Iris pigment epithelial cell (primary cell): Measurements from ENCODE around the gene ZNF304.

Experiments
- DNase-seq: peaks from one replicate; pipeline ENCODE4 v3.0.0-alpha.2; 2011; ENCODE audit warnings: low read depth

ZNF304 gene

GRCh38 chr19:57350877-57351805 lies at the start of gene ZNF304:
Gene ZNF304 (plus strand): TSS chr19:57351271. CDS start chr19:57351665, 394 bp downstream.
- DNase-seq, result peak; percentile 97

- DNase-seq, result peak; percentile 94
Observed at GRCh38 chr19:57302020-57302465, 49.0 kb upstream of the ZNF304 start.

GRCh38 chr19:57302727-57303401 lies 48.2 kb upstream of the ZNF304 start:
- DNase-seq, result no peak

DNA sequence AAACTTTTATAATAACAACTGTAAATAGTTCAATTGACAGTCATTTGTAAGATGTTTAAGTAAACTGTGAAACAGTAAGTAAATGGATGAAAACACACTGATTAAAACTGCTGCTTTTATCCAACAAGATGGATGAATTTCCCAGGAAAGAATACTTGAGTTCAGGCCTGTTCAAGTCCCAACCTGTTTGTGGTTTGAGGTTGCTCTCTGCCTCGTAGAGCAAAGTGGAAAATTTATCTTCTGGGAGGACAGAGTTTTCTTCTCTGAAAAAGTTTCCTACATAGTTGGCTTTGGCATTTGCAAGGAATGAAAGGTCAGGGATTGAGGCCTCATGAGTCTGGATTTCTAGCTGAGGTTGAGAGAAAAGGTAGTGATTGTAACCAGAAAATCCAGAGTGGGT lies 46.0 kb upstream of the ZNF304 start:
- no peak for DNase-seq

DNA sequence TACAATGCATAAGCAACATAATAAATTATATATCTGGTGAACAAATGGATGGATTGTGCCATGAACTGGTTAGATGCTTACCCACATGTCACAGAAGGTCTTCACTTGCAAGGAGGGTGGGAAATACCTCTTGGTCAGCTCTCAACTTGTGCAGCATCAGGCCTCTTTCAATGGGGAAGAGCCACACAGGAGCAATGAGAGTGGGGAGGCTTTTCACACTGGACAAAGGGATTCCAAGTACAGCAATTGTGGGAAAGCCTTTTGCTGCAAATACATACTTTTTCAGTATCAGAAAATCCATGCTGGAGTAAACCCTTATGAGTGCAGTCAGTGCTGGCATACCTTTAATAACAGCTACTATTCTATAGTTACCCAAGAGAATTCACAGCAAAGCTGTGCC lies 42.6 kb upstream of the ZNF304 start:
- DNase-seq, result no peak

DNA sequence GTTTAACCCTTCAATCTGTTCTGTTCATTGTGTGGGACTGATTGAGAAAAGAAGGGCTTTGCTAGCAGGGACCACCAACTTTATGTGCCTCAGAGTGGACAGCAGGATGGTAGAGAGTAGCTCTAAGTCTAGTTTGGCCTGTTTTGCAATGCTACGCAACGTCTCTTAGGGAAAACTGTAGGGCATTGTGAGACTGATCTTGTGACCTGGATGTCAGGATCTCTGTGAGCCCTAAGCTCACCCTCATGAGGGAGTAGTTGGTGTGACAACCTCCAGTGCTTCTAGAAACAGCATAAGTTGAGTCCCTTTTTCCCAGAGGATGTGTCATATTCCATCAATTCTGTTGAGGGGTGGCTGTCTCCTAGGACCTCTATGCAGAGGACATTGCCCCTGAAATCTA lies 40.3 kb upstream of the ZNF304 start:
- DNase-seq, result no peak

- DNase-seq, result no peak
Observed at GRCh38 chr19:57314146-57314545, 36.9 kb upstream of the ZNF304 start.

DNA sequence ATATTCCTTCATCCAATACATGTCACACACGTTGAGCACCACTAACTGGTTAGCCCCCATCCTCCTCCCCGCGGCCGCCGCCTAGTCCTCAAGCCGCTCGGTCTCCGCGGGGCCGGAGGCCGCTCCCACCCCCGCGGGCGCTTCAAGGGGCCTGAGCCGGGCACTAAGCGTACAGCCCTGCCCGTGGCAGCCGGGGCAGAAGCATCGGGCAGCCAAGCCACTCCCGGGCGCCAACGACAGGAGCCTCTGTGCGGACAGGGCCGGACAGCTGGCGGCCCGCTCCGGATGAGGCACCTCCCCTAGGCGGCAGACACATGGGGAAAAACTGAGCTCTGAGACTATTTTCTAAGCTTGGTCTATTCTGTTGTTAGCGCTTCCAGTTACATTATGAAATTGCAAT lies 33.6 kb upstream of the ZNF304 start:
- DNase-seq, result no peak

- no peak for DNase-seq
Observed at GRCh38 chr19:57319869-57320179, 31.2 kb upstream of the ZNF304 start.

GRCh38 chr19:57320180-57321084 lies 30.6 kb upstream of the ZNF304 start, which contains the start of gene ZNF543:
Gene ZNF543 (plus strand): TSS chr19:57320472. CDS start chr19:57320854, 382 bp downstream.
- DNase-seq, result peak; percentile 98

DNA sequence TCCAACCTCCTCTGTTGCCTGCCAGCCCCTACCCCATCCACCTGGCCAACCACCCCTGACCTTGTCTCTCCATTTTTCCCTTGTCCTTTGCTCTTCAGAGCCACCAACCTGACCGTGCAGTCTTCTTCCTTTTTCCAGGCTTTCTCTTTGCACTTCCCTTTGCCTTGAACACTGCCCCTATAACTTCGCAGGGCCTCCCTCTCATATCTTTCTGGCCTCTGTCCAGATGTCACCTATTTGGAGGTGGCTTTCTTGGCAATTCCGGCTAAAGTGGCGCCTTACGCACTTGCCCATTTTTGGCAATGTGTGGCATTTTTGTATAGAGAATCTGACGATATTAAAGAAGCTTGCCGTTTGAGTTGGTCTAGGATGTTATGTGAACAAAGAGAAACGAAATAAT lies 30.0 kb upstream of the ZNF304 start:
- DNase-seq, result no peak

DNA sequence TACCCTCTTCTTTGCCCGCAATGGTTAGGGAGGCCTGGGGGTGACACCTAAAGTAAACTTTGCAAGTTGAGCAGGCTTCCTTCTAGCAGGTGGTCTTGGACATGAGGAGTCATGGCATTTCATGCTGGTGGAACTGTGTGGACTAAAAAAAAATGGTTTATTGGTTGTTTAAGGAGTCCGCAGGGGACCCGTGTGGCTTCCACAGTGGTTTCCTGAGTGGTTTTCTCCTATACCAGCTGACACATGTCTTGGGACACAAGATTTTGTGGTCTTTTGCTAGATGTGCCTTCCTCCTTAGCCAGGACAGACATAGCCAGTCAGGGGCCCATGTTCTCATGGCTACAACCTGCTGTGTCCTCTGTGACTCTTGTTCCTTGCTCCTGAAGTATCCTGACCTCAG lies 29.3 kb upstream of the ZNF304 start:
- no peak for DNase-seq

DNA sequence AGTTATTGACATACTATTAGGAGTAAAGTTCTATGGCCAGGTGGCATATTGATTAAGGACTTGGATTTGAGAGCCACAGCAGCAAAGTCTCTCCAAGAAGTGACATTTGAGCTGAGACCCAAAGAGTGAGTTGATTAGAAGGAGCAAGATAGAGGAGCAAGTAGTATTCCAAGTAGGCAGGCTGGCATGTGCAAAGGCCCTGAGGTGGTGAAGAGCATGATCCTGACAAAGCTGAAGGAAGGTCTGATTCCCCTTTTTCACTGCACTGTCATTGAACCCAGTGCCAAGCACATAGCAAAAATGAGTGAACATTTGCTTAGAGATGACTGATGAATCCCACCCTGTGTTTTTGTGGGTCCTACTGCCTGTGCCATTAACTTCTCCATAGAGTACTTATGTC lies 26.1 kb upstream of the ZNF304 start:
- DNase-seq, result no peak

- no peak for DNase-seq
Observed at GRCh38 chr19:57327993-57328392, 23.1 kb upstream of the ZNF304 start.

DNA sequence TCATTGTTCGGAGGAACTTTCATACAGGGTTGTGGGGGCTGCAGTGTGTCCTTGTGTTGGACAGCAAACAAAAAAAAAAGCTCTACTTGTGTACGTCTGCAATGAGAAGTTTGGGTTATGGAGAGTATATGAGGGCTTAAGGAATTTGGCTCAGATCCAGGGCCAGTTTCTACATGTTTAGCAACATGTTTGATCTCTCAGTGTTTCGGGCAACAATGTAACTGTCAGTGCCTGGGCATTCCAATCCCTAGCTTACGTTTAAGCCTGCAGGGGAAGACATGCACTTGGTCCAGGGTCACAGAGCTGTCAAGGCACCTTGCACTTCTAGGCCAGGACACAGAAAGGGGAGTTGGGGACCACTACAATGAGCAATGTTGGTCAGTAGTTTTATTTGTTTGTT lies 16.9 kb upstream of the ZNF304 start:
- peak; percentile 46 for DNase-seq

GRCh38 chr19:57338877-57339276 lies 12.2 kb upstream of the ZNF304 start:
- peak; percentile 54 for DNase-seq

DNA sequence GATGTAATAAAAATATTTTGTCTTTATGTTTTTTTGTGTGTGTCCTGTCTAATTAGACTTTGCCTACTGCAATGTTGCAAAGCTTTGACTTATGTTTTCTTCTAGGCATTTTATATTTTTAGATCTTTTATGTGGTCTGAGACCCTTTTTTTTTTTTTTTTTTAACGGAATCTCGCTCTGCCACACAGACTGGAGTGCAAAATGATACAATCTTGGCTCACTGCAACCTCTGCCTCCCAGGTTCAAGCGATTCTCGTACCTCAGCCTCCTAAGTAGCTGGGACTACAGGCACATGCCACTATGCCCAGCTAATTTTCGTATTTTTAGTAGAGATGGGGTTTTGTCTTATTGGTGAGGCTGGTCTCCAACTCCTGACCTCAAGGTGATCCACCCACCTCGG lies 8.5 kb upstream of the ZNF304 start:
- DNase-seq, result no peak

GRCh38 chr19:57348136-57348535 lies 2.9 kb upstream of the ZNF304 start:
- peak; percentile 29 for DNase-seq

DNA sequence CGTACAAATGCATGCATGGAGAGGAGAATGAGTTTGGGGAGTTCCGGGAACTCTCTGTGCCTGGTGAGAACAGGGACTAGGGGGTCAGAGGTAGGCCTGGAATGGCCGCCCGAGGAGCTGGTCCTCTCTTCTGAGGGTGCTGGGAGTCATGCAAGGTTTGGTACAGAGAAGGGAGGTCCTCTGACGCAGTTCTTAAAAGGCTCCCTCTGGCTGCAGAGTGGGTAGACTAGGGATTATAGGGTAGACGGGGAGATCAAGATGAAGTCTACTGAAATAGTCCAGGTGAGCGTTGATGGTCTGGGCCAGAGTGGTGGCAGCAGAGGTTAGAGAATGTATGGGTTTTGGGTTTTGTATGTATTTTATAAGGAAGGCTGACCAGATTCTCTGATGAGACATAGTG lies 796 bp downstream of the ZNF304 start:
- peak; percentile 27 for DNase-seq

GRCh38 chr19:57355916-57356315 lies 4.8 kb downstream of the ZNF304 start:
- no peak for DNase-seq

GRCh38 chr19:57357406-57357805 lies 6.3 kb downstream of the ZNF304 start:
- DNase-seq, result no peak

- no peak for DNase-seq
Observed at GRCh38 chr19:57359300-57359699, 8.2 kb downstream of the ZNF304 start.
